ENCODE data around the gene SPTY2D1.
"Not testable (repeated sequence)": the region's sequence is repeated elsewhere in the genome, so short reads cannot be mapped to it uniquely, and the experiment has no call there.

SPTY2D1 gene

GRCh38 chr11:18599739-18600230 is 34.4 kb downstream of the SPTY2D1 start, which contains the start of gene MISFA:
Gene MISFA, plus strand, starts transcription at chr11:18599789. Its CDS starts 140 bp downstream, at chr11:18599929.
- no peak for TF ChIP-seq ZNF274 (IDR thresholded peaks at IDR 0.05; ENCODE audit: low read depth, low read length)
- H3K4me3 ChIP-seq (ENCODE audit: low read length): no peak within 1 kb of the TSS

GRCh38 chr11:18594999-18595749 is 39.0 kb downstream of the SPTY2D1 start:
- no peak overlapping the region for H3K4me3 ChIP-seq (ENCODE audit: low read length)
- no peak for TF ChIP-seq ZNF274 (IDR thresholded peaks at IDR 0.05; ENCODE audit: low read depth, low read length)

GRCh38 chr11:18594088-18594487 is 40.1 kb downstream of the SPTY2D1 start:
- not testable (repeated sequence) for H3K4me3 ChIP-seq (ENCODE audit: low read length)

- H3K4me3 ChIP-seq (ENCODE audit: low read length): no peak overlapping the region; the same call in 1 of the 2 replicates
- TF ChIP-seq ZNF274 (IDR thresholded peaks at IDR 0.05; ENCODE audit: low read depth, low read length): no peak
Measured at GRCh38 chr11:18590571-18590970, 43.6 kb downstream of the SPTY2D1 start.

- TF ChIP-seq ZNF274 (IDR thresholded peaks at IDR 0.05; ENCODE audit: low read depth, low read length): no peak
- peak within 1 kb of the TSS; percentile 75 for H3K4me3 ChIP-seq (ENCODE audit: low read length)
Measured at GRCh38 chr11:18588297-18589252, 45.6 kb downstream of the SPTY2D1 start, which contains the start of gene UEVLD. Gene UEVLD, minus strand, starts transcription at chr11:18588734. Its CDS starts 80 bp downstream, at chr11:18588654.

GRCh38 chr11:18581825-18582224 is 52.3 kb downstream of the SPTY2D1 start:
- no peak overlapping the region for H3K4me3 ChIP-seq (ENCODE audit: low read length)
- no peak for TF ChIP-seq ZNF274 (IDR thresholded peaks at IDR 0.05; ENCODE audit: low read depth, low read length)

GRCh38 chr11:18580113-18580766 is 53.9 kb downstream of the SPTY2D1 start:
- no peak overlapping the region for H3K4me3 ChIP-seq (ENCODE audit: low read length)
- TF ChIP-seq ZNF274 (IDR thresholded peaks at IDR 0.05; ENCODE audit: low read depth, low read length): no peak

- no peak for TF ChIP-seq ZNF274 (IDR thresholded peaks at IDR 0.05; ENCODE audit: low read depth, low read length)
- H3K4me3 ChIP-seq (ENCODE audit: low read length): no peak overlapping the region; the same call in 1 of the 2 replicates
Measured at GRCh38 chr11:18578975-18579598, 55.1 kb downstream of the SPTY2D1 start.

- no peak overlapping the region for H3K4me3 ChIP-seq (ENCODE audit: low read length)
- TF ChIP-seq ZNF274 (IDR thresholded peaks at IDR 0.05; ENCODE audit: low read depth, low read length): no peak
Measured at GRCh38 chr11:18575361-18575760, 58.8 kb downstream of the SPTY2D1 start.

GRCh38 chr11:18567081-18567480 is 67.1 kb downstream of the SPTY2D1 start:
- H3K4me3 ChIP-seq (ENCODE audit: low read length): no peak overlapping the region
- TF ChIP-seq ZNF274 (IDR thresholded peaks at IDR 0.05; ENCODE audit: low read depth, low read length): no peak

GRCh38 chr11:18566406-18566805 is 67.7 kb downstream of the SPTY2D1 start:
- no peak for TF ChIP-seq ZNF274 (IDR thresholded peaks at IDR 0.05; ENCODE audit: low read depth, low read length)
- H3K4me3 ChIP-seq (ENCODE audit: low read length): no peak overlapping the region

GRCh38 chr11:18564149-18564548 is 70.0 kb downstream of the SPTY2D1 start:
- TF ChIP-seq ZNF274 (IDR thresholded peaks at IDR 0.05; ENCODE audit: low read depth, low read length): no peak
- no peak overlapping the region for H3K4me3 ChIP-seq (ENCODE audit: low read length)

- no peak overlapping the region for H3K4me3 ChIP-seq (ENCODE audit: low read length)
- TF ChIP-seq ZNF274 (IDR thresholded peaks at IDR 0.05; ENCODE audit: low read depth, low read length): no peak
Measured at GRCh38 chr11:18563090-18563730, 70.9 kb downstream of the SPTY2D1 start.

All from GM08714 (cell line).